ENCODE data around the gene CLK2.

- TF ChIP-seq POU2F2 (IDR thresholded peaks at IDR 0.05; ENCODE audit: low read depth, low read length), result no peak
- TF ChIP-seq POLR2AphosphoS5 (IDR thresholded peaks at IDR 0.05; ENCODE audit: low read depth, low read length), result no peak
Measured at GRCh38 chr1:155300553-155301329, 27.4 kb upstream of the CLK2 start.
